SH-SY5Y (cell line): ENCODE results near the gene LRRC2.

Experiments used
- GATA2 ChIP-seq: IDR thresholded peaks from 2 replicates; pipeline ENCODE4 v1.6.1; 2011; ENCODE audit warnings: mild to moderate bottlenecking, low read depth, low read length
- GATA3 ChIP-seq: IDR thresholded peaks from 2 replicates; pipeline ENCODE4 v1.6.1; 2011; ENCODE audit warnings: low read depth, mild to moderate bottlenecking, low read length, moderate library complexity

DNA sequence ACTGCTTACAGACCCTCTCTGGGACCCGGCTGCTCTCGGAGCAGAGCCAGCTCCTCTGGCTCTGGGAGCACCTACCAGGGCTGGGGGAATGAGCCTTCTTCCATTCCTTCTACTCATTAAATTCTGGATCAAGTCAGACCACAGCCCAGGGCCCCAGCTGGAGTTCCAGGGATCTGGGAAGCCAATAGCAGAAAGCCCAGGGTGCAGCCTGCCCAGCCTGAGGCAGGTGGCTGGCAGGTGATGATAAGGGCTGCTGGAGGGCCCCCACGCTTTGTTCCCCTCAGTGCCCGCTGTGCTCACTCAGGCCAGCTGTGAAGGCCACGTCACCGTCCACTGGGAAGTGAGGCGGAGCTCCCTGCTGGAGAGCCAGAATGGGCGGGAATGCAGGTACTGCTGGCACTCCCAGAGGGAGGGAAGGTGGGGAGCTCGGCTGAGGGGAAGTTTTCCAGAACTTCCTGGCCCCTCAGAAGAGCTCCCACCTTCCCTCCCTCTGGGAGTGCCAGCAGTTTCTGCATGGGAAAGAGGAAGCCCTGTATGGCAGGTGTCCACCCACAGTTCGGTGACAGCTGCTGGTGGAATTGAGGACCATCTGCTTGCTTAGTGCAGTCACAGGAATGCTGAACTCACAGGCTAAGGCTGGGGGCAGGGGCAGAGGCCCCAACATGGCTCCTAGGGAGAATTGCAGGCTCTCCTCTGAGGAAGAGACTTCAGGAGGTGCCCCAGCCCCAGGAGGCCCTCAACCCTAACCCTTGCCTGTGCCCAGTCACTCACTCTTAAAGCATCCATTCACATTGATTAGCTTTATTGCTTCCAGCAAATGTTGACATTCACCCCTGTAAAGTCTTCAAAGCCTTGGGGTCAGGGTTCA lies 81.0 kb downstream of the LRRC2 start:
- TF ChIP-seq GATA2 (no peak), GATA3 (no peak)
